T-helper 17 cell (primary cell): Measurements from ENCODE around the gene LY86. TPM values are rescaled to one million over a fixed set of nuclear protein-coding genes. Genes with fewer than 3 reads are reported as not detected.

Source experiments
- ATAC-seq: fragments of 150-1000 bp; cut with Tn5 transposase; 2 replicates; pipeline ENCODE4 v1.10.0; 2021; ENCODE audit warnings: mild to moderate bottlenecking, moderate library complexity
- DNase-seq, 3 donors: peaks; one replicate each; pipeline versions ENCODE4 v3.0.0 to v3.0.0-alpha.2; 2020 to 2021
- H3K9me3 ChIP-seq: one replicate; pipeline ENCODE4 v1.7.0; 2013; ENCODE audit warnings: low read length, mild to moderate bottlenecking; ENCODE audit not compliant: control insufficient read depth, poor library complexity, severe bottlenecking
- H3K27ac Mint-ChIP-seq: one replicate; pipeline ENCODE4 v1.8.0; 2022; ENCODE audit warnings: mild to moderate bottlenecking, moderate library complexity, mixed read lengths
- H3K27me3 Mint-ChIP-seq: one replicate; pipeline ENCODE4 v1.8.0; 2022; ENCODE audit warnings: mixed read lengths
- H3K36me3 Mint-ChIP-seq: one replicate; pipeline ENCODE4 v1.8.0; 2022; ENCODE audit warnings: low read depth, mixed read lengths
- H3K4me1 Mint-ChIP-seq: one replicate; pipeline ENCODE4 v1.8.0; 2022; ENCODE audit warnings: mild to moderate bottlenecking, mixed read lengths
- H3K4me3 Mint-ChIP-seq: one replicate; pipeline ENCODE4 v1.8.0; 2022; ENCODE audit warnings: mild to moderate bottlenecking, moderate library complexity, mixed read lengths
- total RNA-seq, 4 donors: library from RNA in 2 of 4; stranded (reverse) in 2 of 4; gene quantifications; one replicate each; pipeline ENCODE4 v1.2.3 and lab custom pipeline; 2022 to 2026

The LY86 gene
- total RNA-seq, 2 donors from 2014 or later: 0.73 to 1.6 TPM

DNA sequence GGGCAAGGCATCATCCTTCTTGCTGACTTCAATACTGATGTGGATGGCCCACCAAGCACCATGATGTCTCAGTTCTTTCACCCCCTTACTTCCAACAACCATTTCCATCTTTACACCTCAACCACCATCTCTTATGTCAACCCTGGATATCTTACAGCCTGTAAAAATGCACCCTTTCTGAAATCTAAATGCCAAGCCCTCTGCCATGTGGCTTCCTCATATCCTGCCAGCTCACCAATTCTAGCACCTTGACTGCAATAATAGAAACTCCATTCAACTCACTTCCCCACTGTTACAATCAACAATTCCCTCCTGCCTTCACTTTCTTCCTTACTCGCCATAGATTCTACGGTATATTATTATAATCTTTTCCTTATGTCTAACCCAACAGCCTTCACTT, 57.9 kb downstream of the LY86 start:
- Mint-ChIP-seq H3K27ac (no peak overlapping the region), H3K27me3 (no peaks in the 10 kb centered on the region), H3K4me1 (no peaks in the 10 kb centered on the region), H3K36me3 (no peaks in the 10 kb centered on the region), H3K4me3 (no peak overlapping the region)
- DNase-seq (no peak), ATAC-seq (no peak)
- H3K9me3 ChIP-seq: no peaks in the 10 kb centered on the region

DNA sequence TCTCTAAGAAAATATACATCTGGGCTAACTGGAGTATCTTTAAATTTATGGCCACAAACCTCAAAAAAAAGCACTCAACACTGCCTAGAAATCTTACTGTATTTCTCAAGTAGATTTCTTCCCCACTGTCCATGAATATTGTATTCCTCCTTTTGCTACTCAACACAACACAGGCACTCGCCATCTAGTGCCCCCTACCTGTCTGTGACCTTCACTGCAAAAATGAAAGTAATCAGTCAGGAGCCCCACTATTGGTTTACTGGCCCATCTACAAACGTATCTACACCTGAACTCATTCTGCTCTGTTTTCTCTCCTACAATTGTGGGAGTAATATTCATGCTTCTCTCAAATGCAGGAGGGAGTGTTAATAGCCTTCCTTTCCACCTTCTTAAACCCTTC, 58.3 kb downstream of the LY86 start:
- H3K4me3 Mint-ChIP-seq: no peak overlapping the region
- H3K36me3 Mint-ChIP-seq: no peaks in the 10 kb centered on the region
- H3K27ac Mint-ChIP-seq: no peak overlapping the region
- no peaks in the 10 kb centered on the region for H3K27me3 Mint-ChIP-seq
- DNase-seq: no peak
- no peak for ATAC-seq
- H3K4me1 Mint-ChIP-seq: no peaks in the 10 kb centered on the region
- H3K9me3 ChIP-seq: no peaks in the 10 kb centered on the region

DNA sequence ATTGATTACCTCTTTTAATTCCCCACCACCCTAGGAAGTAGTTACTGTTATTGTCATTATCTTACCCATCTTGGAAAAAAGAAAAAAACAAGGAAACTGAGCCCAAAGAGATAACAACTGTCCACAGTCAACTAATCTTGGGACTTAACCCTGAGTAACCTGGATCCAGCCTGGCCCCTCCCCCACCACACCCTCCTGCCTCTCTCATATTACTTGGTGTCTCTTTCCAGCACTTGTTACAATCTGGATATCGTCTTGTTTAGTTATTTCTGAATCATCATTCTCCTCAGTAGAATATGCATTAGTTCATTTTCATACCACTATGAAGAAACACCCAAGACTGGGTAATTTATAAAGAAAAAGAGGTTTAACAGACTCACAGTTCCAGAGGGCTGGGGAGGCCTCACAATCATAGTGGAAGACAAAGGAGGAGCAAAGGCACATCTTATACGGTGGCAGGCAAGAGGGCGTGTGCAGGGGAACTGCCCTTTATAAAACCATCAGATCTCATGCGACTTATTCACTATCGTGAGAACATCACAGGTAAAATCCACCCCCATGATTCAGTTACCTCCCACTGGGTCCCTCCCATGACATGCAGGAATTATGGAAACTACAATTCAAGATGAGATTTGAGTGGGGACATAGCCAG, 60.3 kb downstream of the LY86 start:
- H3K27me3 Mint-ChIP-seq: no peaks in the 10 kb centered on the region
- no peaks in the 10 kb centered on the region for H3K9me3 ChIP-seq
- H3K27ac Mint-ChIP-seq: no peak overlapping the region
- peaks cover 7% of the 10 kb centered on the region for H3K4me1 Mint-ChIP-seq
- H3K36me3 Mint-ChIP-seq: peaks cover 3% of the 10 kb centered on the region
- no peak overlapping the region for H3K4me3 Mint-ChIP-seq
- ATAC-seq: no peak
- DNase-seq: no peak

DNA sequence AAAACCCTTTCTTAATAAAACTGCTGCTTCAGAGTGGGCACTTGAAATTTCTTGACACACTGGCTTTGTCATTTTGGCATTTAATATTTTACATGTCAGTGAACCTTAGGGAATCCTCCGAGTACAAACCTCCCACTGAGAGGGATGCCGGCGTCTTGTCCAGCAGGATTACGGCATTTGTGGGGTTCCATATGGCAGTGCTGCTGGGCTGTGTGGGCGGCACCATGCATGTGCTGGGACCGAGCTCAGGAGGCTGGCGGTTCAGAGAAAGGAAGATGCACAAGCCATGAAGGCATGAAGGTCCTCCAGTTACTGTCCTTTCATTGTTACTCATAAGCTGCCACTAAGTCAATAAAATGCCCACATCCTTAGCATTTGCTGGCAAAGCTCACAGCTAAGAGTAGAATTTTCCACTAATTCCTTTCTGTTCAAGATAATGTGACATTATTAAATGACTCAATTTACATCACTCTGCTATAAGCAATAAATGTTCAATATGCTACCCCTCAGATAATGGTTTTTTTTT, 61.4 kb downstream of the LY86 start:
- ATAC-seq (no peak), DNase-seq (no peak)
- H3K4me3 Mint-ChIP-seq: no peak overlapping the region
- H3K27ac Mint-ChIP-seq: no peak overlapping the region
- H3K27me3 Mint-ChIP-seq: no peaks in the 10 kb centered on the region
- H3K4me1 Mint-ChIP-seq: peaks cover 18% of the 10 kb centered on the region
- peaks cover 3% of the 10 kb centered on the region for H3K36me3 Mint-ChIP-seq
- no peaks in the 10 kb centered on the region for H3K9me3 ChIP-seq

DNA sequence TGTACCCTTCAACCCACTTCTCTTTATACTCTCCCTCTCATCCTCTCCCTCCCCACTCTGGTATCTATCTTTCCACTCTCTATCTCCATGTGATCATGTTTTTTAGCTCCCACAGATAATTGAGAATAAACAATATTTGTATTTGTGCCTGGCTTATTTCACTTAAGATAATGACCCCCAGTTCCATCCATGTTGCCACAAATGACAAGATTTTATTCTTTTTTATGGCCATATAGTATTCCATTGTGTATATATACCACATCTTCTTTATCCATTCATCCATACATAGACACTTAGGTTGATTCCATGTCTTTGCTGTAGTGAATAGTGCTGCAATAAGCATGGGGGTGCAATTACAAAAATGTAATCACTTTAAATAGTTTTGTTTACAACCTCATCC, 62.3 kb downstream of the LY86 start:
- DNase-seq: no peak
- peaks cover 24% of the 10 kb centered on the region for H3K4me1 Mint-ChIP-seq
- peaks cover 8% of the 10 kb centered on the region for H3K27me3 Mint-ChIP-seq
- no peaks in the 10 kb centered on the region for H3K9me3 ChIP-seq
- peaks cover 3% of the 10 kb centered on the region for H3K36me3 Mint-ChIP-seq
- ATAC-seq: no peak
- no peak overlapping the region for H3K4me3 Mint-ChIP-seq
- no peak overlapping the region for H3K27ac Mint-ChIP-seq

DNA sequence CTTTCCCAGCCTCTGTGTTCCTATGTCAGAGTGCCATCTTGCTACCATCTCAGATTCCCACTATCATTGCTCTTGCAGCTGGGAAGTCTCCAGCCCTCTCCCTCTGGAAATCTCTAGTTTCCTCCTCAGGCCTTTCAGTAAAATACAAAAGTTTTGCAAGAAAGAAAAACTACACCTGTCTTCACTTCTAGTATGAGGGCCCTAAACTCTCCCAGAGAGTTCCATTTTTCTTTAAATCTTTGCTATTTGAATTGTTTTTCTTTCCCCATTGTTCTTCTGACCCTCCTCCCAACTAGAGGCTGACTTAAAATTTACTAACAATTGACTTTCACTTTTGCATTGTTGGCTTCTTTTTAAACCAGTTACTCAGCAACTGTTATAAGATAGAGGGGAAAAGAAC, 62.8 kb downstream of the LY86 start:
- H3K27me3 Mint-ChIP-seq: peaks cover 8% of the 10 kb centered on the region
- no peak overlapping the region for H3K27ac Mint-ChIP-seq
- H3K4me1 Mint-ChIP-seq: peaks cover 26% of the 10 kb centered on the region

DNA sequence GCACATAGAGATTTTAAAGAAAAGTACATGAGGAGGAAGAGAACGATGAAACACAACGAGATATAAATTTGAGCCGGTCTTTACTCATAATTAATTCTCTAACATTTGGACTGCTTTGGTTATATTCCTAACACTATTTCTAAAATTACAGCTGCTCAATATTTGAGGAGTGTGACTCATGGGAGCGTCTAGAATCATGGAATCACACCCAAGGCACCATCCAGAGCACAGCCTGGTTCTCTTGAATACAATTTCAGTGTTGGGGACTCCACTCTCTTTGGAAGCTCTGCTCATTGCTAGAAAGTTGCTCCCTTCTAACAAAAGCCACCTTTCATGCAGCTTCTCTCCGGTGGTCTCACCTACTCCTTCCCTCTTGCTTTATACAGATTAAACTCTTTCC, 64.4 kb downstream of the LY86 start:
- Mint-ChIP-seq H3K4me1 (peaks cover 28% of the 10 kb centered on the region), H3K27me3 (peaks cover 8% of the 10 kb centered on the region), H3K27ac (no peak overlapping the region), H3K4me3 (no peak overlapping the region), H3K36me3 (peaks cover 3% of the 10 kb centered on the region)
- no peaks in the 10 kb centered on the region for H3K9me3 ChIP-seq
- no peak for ATAC-seq
- DNase-seq: no peak

More for the DNA sequence above, 62.8 kb downstream of the LY86 start:
- no peak for ATAC-seq
- H3K4me3 Mint-ChIP-seq: no peak overlapping the region
- peaks cover 3% of the 10 kb centered on the region for H3K36me3 Mint-ChIP-seq
- DNase-seq: no peak
- H3K9me3 ChIP-seq: no peaks in the 10 kb centered on the region

DNA sequence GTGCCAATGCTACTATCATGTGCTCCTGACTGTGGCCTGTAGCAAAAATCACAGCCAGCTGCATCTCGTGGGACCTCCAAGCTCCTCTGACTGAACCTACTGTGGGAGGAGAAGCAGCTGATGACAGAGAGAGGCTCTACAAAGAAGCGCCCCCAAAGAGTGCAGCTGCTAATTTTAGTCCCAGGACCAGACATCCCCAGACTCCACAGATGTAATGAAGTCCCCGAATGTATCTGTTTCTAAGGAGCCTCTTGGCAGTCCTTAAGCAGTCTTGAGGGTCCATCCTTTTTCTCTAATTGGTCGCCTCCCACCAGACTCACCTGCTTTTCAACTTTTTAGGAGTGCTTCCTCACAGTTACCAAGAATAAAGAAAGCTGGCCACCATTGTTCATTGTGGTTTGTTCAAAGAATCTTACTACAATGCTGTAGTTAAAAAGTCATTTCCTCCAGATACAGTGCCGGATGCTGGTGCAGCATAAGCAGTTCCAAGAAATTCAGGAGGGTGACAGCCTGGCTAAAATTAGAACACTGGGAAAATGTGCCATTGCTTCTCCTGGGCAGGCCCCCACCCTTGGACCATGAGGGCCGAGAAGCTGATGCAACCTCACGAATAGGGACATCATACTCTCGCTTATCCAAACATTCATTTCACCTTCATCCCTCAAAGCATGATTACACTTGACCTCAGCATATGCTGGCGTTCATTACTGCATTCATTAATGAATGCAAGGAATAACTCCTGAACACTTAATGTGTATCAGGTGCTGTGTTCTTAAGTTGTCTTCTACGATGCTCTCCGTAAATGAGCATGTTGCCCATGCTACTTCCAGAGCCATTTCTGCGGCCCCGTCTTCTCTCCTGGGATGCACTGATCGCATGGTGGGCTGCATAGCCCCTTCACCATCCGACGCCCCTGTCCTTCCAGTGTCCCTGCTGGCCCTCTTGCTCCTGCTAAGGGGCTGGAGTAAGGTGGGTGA, 66.4 kb downstream of the LY86 start:
- no peaks in the 10 kb centered on the region for H3K9me3 ChIP-seq
- H3K36me3 Mint-ChIP-seq: peaks cover 3% of the 10 kb centered on the region
- H3K4me1 Mint-ChIP-seq: peaks cover 33% of the 10 kb centered on the region
- peaks cover 8% of the 10 kb centered on the region for H3K27me3 Mint-ChIP-seq
- peak overlapping the region; percentile 87 for H3K27ac Mint-ChIP-seq
- ATAC-seq (peak; percentile 39), DNase-seq (no peak)
- H3K4me3 Mint-ChIP-seq: peak overlapping the region; percentile 79

DNA sequence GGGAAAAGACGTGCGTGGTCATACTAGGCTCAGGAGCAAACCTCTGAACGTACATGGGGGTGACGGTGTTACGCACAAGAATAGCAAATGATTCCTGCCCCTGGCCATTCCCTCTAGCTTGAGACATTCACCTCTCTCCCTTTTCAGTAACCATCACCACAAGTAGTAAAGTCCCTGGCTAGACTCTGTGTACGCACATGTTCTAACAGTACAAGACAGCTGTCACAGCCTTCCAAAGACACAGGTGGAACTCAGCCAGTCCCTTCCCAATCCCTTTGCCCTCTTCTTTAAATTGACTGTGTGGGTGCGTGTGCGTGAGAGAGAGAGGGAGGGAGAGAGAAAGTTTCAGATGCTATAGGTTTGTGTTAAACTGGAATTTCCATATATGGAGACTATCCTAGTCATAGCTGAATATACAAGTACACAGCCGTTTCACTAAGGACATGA, 67.3 kb downstream of the LY86 start:
- Mint-ChIP-seq H3K4me3 (no peak overlapping the region), H3K36me3 (peaks cover 3% of the 10 kb centered on the region), H3K27ac (peak overlapping the region; percentile 87), H3K4me1 (peaks cover 33% of the 10 kb centered on the region), H3K27me3 (peaks cover 14% of the 10 kb centered on the region)
- no peak for ATAC-seq
- no peaks in the 10 kb centered on the region for H3K9me3 ChIP-seq
- no peak for DNase-seq

DNA sequence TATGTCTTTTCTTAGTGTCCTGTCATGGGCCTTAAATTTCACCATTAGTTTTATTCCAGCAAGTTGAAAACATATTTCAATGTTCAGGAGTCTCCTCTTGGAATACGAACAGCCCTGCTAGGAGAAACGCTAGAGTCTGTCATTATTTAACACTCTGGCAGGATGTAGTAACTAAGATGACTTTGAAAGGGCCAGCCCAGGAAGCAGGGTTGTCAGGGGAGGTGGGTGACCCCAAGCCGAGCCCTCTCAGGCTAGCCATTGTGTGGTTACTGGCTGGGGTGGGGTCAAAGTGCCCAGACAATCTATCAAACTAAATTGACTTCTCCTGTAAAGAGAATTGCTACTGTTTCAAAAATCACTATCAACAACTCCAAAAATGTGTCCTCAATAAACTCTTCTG, 67.8 kb downstream of the LY86 start:
- peaks cover 3% of the 10 kb centered on the region for H3K36me3 Mint-ChIP-seq
- H3K9me3 ChIP-seq: no peaks in the 10 kb centered on the region

DNA sequence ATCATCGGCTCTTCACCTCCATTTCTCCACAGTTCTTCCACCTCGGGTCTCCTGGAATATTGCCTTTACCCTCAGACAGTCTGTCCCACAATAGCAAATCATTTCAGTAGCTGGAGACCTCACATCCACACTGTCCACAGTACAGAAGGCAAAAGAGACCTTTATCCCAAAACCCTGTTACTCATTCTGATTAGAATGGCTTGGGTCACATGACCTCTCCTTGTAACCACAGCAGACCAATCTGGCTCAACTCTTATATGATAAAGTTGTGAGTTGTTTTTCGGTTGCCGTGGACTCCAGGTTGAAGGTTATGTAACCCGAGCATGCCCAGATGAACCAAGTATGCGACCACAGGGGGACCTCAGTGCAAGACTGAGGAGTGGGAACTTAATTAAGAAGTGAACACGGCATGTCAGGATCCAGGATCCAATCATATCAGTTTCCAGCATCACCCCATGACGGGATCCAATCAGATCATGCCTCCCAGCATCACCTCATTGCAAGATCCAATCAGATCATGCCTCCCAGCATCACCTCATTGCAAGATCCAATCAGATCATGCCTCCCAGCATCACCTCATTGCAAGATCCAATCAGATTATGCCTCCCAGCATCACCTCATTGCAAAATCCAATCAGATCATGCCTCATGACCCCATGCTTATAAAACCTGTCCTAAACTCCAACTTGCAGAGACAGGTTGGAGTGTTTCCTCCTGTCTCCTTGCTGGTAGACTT, 68.7 kb downstream of the LY86 start:
- Mint-ChIP-seq H3K27ac (peak overlapping the region; percentile 16), H3K36me3 (peaks cover 3% of the 10 kb centered on the region), H3K27me3 (peaks cover 22% of the 10 kb centered on the region), H3K4me3 (no peak overlapping the region), H3K4me1 (peaks cover 33% of the 10 kb centered on the region)
- H3K9me3 ChIP-seq: no peaks in the 10 kb centered on the region
- ATAC-seq (no peak), DNase-seq (no peak)

More for the DNA sequence above, 67.8 kb downstream of the LY86 start:
- Mint-ChIP-seq H3K27me3 (peaks cover 18% of the 10 kb centered on the region), H3K4me3 (no peak overlapping the region), H3K4me1 (peaks cover 33% of the 10 kb centered on the region), H3K27ac (peak overlapping the region; percentile 87)
- no peak for DNase-seq
- no peak for ATAC-seq

DNA sequence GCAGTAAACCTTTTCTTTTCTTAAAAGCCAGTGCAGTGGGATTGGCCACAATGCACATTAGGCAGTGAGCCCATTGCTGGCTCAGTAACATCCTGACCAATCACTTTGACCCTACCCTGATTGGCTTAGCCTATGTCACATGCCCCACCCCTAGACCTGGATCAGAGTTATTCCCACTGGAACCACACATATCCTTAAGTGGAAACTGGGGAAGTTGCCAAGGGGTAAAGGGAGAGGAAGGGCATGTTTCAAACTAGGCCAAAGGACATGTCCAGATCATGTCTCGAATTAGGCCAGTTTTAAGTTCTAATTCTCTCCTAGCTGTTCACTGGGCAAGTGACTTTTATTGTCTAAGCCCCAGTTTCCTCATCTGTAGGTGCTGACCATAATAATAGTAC, 69.3 kb downstream of the LY86 start:
- H3K4me1 Mint-ChIP-seq: peaks cover 31% of the 10 kb centered on the region
- ATAC-seq (no peak), DNase-seq (no peak)
- no peaks in the 10 kb centered on the region for H3K9me3 ChIP-seq
- H3K4me3 Mint-ChIP-seq: no peak overlapping the region
- H3K27ac Mint-ChIP-seq: no peak overlapping the region
- peaks cover 27% of the 10 kb centered on the region for H3K27me3 Mint-ChIP-seq
- H3K36me3 Mint-ChIP-seq: peaks cover 3% of the 10 kb centered on the region
